Measurements from ENCODE around the gene ZFP64. TPM values are rescaled to one million over a fixed set of nuclear protein-coding genes. Genes with fewer than 3 reads are reported as not detected.

Gene ZFP64
- total RNA-seq, 1 donor from 2014 or later, result 20.3 TPM

GRCh38 chr20:52191916-52192718 is 538 bp upstream of the ZFP64 start:
- Histone ChIP-seq H2AFZ (ENCODE audit: low read depth, low read length) (peak overlapping the region; percentile 92), H3K9me3 (ENCODE audit: insufficient read depth, low read depth, low read length) (no peaks in the 10 kb centered on the region), H3K9ac (ENCODE audit: low read length) (peak overlapping the region; percentile 84), H4K20me1 (ENCODE audit: insufficient read depth, low read length) (peaks cover 7% of the 10 kb centered on the region), H3K36me3 (ENCODE audit: insufficient read depth, low read length) (no peaks in the 10 kb centered on the region), H3K27ac (ENCODE audit: low read depth, low read length) (no peak overlapping the region), H3K4me2 (ENCODE audit: low read length) (peak overlapping the region; percentile 91), H3K79me2 (ENCODE audit: insufficient read depth, low read length) (peaks cover 36% of the 10 kb centered on the region), H3K27me3 (ENCODE audit: insufficient read depth, low read length) (no peaks in the 10 kb centered on the region), H3K4me3 (ENCODE audit: insufficient read depth, low read depth, low read length) (peak overlapping the region; percentile 90), H3K4me1 (ENCODE audit: insufficient read depth, low read length) (peaks cover 8% of the 10 kb centered on the region)
- no peak for DNase-seq (ENCODE audit: low read depth)
- H3K36me3 Mint-ChIP-seq (ENCODE audit: low read depth, unreplicated experiment), result no peaks in the 10 kb centered on the region
- H3K9me3 Mint-ChIP-seq (ENCODE audit: unreplicated experiment), result no peaks in the 10 kb centered on the region
- no peak for FAIRE-seq
- peak overlapping the region; percentile 91 for H3K4me3 Mint-ChIP-seq (ENCODE audit: unreplicated experiment)
- no peaks in the 10 kb centered on the region for H3K4me1 Mint-ChIP-seq (ENCODE audit: low read depth, unreplicated experiment)
- peak overlapping the region; percentile 72 for H3K27ac Mint-ChIP-seq (ENCODE audit: unreplicated experiment)
- H3K27me3 Mint-ChIP-seq (ENCODE audit: low read depth, unreplicated experiment), result no peaks in the 10 kb centered on the region
- TF ChIP-seq EZH2 (IDR thresholded peaks at IDR 0.05; ENCODE audit: insufficient read depth, low read length) (no peak), CTCF (IDR thresholded peaks at IDR 0.05; ENCODE audit: insufficient read depth, low read depth, low read length) (peak; percentile 9)

- no peaks in the 10 kb centered on the region for H3K9me3 Mint-ChIP-seq (ENCODE audit: unreplicated experiment)
- Histone ChIP-seq H3K36me3 (ENCODE audit: insufficient read depth, low read length) (no peaks in the 10 kb centered on the region), H4K20me1 (ENCODE audit: insufficient read depth, low read length) (peaks cover 7% of the 10 kb centered on the region), H3K79me2 (ENCODE audit: insufficient read depth, low read length) (peaks cover 39% of the 10 kb centered on the region), H3K4me1 (ENCODE audit: insufficient read depth, low read length) (peaks cover 8% of the 10 kb centered on the region), H3K9ac (ENCODE audit: low read length) (peak overlapping the region; percentile 84), H3K4me3 (ENCODE audit: insufficient read depth, low read depth, low read length) (peak overlapping the region; percentile 90), H2AFZ (ENCODE audit: low read depth, low read length) (peak overlapping the region; percentile 92), H3K9me3 (ENCODE audit: insufficient read depth, low read depth, low read length) (no peaks in the 10 kb centered on the region), H3K4me2 (ENCODE audit: low read length) (peak overlapping the region; percentile 91), H3K27ac (ENCODE audit: low read depth, low read length) (peak overlapping the region; percentile 65), H3K27me3 (ENCODE audit: insufficient read depth, low read length) (no peaks in the 10 kb centered on the region)
- no peaks in the 10 kb centered on the region for H3K27me3 Mint-ChIP-seq (ENCODE audit: low read depth, unreplicated experiment)
- peak overlapping the region; percentile 87 for H3K27ac Mint-ChIP-seq (ENCODE audit: unreplicated experiment)
- peak overlapping the region; percentile 98 for H3K4me3 Mint-ChIP-seq (ENCODE audit: unreplicated experiment)
- DNase-seq (ENCODE audit: low read depth), result no peak
- no peak for FAIRE-seq
- no peaks in the 10 kb centered on the region for H3K4me1 Mint-ChIP-seq (ENCODE audit: low read depth, unreplicated experiment)
- H3K36me3 Mint-ChIP-seq (ENCODE audit: low read depth, unreplicated experiment), result peaks cover 4% of the 10 kb centered on the region
- no peak for TF ChIP-seq EZH2 (IDR thresholded peaks at IDR 0.05; ENCODE audit: insufficient read depth, low read length)
- no peak for TF ChIP-seq CTCF (IDR thresholded peaks at IDR 0.05; ENCODE audit: insufficient read depth, low read depth, low read length)
Observed at GRCh38 chr20:52190437-52191131, 995 bp downstream of the ZFP64 start.
